T47D (cell line): ENCODE results near the gene MKNK2.
"Not testable (repeated sequence)": the region's sequence is repeated elsewhere in the genome, so short reads cannot be mapped to it uniquely, and the experiment has no call there.

ENCODE experiments used
- DNase-seq, 2 experiments: peaks; one replicate each; pipeline versions ENCODE4 v3.0.0 to v3.0.0-alpha.2; 2011 to 2012; ENCODE audit warnings: low read depth in 1 of 2, low spot score in 1 of 2
- JUND ChIP-seq: IDR thresholded peaks from 2 replicates; pipeline ENCODE4 v1.6.1; 2012; ENCODE audit warnings: low read depth
- in situ Hi-C: cut with HindIII; loops from 2 replicates; pipeline ENCODE4 v1.10.0; 2016; ENCODE audit warnings: low sequenced_read_pairs, low pct_unique_long_range_greater_than_20kb

Gene MKNK2

DNA sequence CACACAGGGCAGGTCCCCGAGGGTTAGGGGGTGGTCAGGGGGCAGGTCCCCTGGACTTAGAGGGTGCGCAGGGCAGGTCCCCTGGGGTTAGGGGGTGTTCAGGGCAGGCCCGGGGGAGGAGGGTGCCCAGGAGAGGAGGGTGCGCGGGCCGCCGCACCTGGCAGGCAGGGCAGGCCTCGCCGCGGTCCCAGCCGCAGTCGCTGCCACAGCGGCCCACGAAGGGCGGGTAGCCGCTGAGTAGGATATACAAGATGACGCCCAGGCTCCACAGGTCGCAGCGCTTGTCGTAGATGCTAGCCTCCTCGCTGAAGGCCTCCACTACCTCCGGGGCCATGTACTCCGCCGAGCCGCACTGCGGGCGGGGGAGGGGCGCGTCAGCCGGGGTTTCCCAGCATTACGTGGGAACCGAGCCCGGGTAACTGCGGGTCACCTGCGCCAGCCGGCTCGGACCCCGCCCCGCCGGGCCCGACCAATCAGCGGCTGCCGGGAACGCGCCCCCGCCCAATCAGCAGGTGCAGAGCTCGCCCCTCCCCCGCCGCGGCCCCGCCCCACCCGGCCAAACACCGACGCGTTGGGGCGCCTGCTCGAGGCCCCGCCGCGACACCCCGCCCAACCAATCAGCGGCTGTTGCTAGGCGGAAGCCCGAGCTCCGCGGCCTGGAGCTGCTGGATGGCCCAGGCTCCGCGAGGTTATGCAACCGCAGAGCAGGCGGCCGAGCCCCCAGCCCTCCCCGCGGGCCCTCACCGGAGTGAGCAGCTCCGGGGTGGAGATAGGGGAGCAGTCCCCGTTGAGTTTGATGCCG, 9.2 kb downstream of the MKNK2 start:
- no peak for TF ChIP-seq JUND
- peak; percentile 95 to 96 for DNase-seq
- in situ Hi-C loops, result no loop called here

DNA sequence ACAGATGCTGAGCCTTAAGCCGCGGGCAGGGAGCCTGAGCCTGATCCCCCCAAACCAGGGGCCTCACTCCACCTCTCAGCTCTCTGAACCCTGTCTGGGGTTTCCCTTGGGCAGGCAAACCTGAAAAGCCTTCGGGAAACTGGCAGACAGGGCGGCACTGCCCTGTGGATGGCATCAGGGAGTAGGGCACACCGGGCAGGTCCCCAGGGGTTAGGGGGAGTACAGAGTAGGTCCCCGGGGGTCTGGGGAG, 9.7 kb downstream of the MKNK2 start:
- no peak for DNase-seq
- in situ Hi-C loops, result no loop called here

DNA sequence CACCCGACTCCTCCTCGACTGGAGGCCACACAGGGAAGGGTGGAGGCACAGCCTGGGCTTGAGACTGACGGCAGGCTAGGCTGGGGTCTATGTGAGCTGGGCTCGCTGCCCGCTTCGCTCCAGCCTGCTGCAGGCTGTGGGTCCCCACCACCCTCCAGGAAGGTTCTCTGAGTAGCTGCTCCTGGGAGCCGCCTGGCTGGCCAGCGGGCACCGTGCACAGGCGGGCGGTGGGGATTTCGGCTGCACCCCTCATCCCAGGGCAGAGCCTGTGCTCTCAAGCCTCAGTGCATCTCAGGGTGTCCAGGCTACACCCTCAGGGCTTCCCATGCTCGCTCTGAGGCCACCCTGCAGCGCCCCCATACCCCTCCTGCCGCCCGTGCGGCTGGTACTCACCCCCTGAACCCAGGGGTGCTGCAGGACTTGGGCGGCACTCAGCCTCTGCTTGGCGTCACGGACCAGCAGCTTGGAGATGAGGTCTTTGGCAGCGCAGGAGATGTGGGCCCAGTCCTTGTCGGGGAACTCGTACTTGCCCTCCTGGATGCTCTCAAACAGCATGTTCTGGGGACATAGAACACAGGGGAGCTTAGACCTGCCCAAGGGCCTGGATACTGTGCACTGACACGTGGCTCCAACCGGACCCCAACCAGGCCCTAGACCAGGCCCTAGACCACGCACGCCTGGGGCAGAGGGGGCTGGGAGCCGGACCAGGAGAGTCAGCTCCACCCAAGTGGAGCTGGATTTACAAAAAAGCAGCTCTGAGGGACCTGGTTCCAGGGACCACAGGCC, 10.2 kb downstream of the MKNK2 start:
- TF ChIP-seq JUND, result no peak
- in situ Hi-C loops, result no loop called here
- DNase-seq, result no peak

More for the DNA sequence above, 9.7 kb downstream of the MKNK2 start:
- no peak for TF ChIP-seq JUND

DNA sequence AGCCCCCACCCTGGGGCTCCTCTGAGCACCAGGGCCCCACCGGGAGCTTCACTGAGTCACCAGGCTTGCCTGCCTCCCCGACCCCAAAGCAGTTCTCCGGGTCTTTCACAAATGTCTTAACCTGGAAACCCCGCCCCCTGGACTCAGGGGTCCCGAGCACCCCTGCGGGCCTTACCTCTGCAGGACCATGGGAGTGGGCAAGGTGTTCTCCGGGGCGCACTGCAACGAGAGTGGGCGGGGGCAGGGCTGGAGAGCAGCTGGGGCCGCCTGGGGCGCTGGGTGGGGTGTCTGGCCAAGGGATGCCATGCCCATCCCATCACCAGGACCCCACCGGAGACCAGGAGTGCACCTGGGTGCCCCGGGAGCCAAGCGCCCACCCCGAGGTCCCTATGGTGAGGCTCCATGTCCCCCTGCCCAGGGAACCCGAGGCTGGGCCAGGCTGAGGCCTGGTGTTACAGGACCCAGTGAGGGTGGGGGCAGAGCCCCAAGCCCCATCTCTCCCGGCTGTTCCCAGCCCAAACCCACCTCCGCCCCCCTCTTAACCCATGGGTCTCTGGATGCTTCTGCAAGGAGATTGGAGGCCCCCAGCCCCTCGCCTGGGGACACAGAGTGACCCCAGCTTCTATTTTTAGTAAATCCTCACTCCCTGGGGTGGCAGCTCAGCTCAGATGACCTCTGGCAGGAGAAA, 10.9 kb downstream of the MKNK2 start:
- TF ChIP-seq JUND, result no peak
- in situ Hi-C loops, result no loop called here
- no peak for DNase-seq

DNA sequence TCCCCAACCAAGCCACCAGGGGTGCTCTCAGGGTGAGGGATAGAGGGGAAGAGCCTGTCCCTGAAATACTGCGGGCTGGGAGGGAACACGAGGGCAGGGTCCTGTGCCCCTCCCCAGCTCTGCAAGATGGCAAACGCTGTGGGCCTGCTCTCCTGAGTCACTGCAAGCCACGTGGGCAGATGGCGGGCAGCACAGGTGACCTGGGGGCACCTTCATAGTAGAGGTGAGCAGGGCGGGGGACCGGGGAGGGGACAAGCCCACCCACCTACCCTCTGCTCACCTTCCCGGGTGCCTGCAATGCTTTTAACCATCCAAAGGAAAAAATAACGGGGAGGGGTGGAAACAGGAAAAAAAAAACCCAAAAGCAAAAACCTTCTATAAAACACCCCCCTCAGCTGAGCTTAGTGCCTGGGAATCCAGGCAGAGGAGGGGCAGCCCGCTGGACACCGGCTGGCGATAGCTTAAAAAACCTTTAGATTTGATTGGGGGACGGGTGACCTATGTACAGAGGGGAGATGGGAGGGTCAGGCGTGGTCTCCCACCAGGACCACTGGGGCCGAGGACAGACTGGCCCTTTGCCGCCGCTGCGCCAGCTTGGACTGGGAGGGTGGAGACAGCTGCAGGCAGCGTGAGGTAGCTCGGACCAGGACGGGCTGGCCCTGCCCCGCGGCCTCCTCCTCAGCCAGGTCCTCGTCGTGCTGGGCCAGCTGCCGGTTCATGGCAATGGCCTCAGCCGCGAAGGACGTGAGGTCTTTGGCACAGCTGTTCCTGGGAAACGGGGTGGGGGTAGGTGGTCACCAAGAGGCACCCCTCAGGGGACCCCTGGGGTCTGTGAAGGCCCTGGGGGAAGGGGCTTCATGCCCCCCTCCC, 11.7 kb downstream of the MKNK2 start:
- in situ Hi-C loops, result no loop called here

DNA sequence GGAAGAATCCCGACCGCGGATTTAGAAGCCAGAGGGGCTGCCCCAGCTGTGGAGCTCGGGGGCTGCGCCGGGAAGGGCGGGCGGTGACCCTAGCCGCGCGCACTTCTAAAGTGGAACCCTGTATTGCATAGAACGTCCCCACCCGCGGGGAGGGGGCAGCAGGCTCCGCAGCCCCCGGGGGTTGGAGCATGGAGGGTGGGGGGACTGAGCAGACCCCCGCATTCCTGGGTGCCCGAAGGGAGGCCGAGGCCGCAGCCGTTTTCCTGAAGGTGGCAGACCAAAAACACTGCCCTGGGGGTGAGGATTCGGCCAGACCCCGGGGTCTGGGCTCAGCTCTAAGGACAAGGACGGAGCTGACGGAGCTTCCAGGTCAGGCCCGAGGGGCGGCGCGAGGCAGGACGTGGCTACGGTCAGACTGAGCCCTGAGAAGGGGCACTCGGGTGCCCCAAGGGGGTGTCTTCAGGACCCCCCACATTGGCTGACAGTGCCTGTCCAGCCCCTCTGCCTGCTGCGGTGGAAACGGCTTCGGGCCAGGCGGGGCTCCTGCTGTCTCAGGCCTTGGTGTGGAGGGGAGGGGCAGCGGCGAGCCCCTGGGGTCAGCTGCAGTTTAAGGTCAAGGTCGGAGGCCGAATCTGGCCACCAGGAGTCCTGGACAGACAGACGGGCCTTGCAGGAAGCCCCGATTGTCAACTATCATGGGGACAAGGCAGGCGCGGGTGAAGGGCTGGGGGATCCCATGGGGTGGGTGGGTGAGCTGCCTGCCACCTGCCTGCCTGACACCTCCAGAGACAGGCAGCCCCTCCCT, 12.6 kb downstream of the MKNK2 start:
- no peak for TF ChIP-seq JUND
- in situ Hi-C loops, result no loop called here
- no peak for DNase-seq

More for the DNA sequence above, 11.7 kb downstream of the MKNK2 start:
- no peak for TF ChIP-seq JUND
- DNase-seq, result no peak

DNA sequence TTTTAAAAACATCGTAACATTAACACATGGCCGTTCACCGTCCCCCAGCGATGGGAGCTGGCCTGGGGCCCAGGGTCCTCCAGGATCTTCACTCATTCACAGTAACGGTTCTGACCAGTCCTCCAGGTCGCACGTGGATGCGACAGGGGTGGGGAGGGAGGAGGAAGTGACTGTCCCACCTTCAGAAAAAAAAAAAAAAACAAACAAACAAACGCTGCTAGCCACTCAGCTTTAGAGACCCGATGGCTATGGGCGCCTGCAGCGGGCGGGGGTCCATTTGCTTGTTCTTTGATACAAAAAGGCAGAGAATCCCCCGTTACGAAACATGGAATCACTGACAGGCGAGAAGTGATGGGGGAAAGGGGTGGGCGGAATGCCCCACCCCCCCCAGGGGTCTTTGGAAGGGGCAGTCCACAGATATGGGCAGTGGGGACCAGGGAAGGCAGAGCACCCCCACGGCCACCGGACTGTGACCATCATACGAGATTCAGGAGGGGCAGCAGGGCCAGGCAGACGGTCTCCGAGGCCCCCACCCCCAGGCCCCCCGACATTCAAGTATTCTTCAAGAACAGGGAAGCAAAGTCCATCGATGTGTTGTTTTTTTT, 13.3 kb downstream of the MKNK2 start:
- DNase-seq, result no peak
- no peak for TF ChIP-seq JUND
- in situ Hi-C loops, result no loop called here

DNA sequence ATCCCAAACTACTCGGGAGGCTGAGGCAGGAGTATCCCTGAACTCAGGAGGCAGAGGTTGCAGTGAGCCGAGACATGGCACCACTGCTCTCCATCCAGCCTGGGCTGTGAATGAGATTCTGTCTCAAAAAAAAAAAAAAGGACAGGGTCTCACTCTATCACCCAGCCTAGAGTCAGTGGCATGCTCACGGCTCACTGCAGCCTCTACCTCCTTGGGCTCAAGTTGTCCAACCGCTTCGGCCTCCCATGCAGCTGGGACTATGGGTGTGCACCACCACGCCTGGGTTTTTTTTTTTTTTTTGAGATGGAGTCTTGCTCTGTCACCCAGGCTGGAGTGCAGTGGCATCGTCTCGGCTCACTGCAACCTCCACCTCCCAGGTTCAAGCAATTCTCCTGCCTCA, 14.6 kb downstream of the MKNK2 start:
- no peak for TF ChIP-seq JUND
- in situ Hi-C loops, result no loop called here
- no peak for DNase-seq

DNA sequence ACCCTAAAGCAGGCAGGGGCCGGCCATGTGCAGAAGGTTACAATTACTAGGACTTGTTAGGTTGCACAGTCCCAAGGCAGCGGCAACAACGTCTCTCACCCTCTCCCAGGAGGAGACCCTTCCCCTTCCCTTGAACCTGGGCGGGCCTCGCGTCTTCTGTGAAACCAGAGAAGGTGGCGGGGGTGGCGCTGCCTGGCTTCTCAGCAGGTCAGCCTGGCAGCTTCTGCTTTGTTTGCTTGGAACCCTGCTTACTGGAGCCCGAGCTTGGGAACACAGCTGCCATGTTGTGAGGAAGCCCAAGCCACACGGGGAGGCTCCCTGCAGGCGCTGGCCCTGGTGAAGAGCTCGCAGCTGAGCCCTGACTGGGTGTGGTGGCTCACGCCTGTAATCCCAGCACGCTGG, 15.5 kb downstream of the MKNK2 start:
- no peak for TF ChIP-seq JUND
- peak in 1 of 2 experiments; percentile 77 for DNase-seq
- in situ Hi-C loops, result no loop called here

DNA sequence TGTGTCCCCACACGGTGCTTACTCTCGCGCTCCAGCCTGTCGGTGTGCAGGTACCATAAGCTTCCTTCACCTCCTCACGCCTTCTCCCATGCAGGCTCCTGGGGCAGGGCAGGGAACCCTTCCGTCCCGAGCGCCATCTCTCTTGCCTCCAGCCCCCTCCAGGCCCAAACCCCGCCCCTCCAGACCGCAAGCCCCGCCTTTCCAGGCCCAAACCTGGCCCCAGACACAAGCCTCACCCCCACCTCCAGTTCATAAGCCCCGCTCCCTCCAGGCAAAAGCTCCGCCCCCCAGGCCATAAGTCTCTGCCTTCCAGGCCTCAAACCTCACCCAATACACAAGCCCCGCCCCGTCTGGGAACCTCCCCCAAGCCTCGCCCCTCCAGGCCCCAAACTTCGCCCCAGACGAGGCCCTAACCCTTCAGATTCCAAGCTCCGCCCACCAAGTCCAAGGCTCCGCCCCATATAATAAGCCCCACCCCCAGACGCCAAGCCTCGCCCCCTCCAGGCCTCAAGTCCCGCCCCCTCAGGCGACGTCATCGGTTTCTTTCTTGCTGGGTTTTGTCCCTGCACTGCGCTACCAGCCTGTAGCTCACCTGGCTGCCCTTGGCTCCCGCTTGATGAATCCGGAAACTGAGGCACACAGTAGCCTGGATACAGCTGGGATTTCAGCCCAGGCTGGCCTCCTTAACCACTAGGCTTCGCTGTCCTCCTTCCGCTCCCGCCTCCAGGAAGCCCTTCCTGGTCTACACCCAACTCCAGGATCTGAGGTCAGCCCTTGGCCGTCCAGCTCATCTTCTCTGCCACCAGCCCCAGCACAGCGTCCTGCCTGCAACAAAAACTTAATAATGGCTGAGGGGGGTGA, 16.1 kb downstream of the MKNK2 start:
- no peak for TF ChIP-seq JUND
- DNase-seq, result peak; percentile 69 to 99
- in situ Hi-C loops, result no loop called here

DNA sequence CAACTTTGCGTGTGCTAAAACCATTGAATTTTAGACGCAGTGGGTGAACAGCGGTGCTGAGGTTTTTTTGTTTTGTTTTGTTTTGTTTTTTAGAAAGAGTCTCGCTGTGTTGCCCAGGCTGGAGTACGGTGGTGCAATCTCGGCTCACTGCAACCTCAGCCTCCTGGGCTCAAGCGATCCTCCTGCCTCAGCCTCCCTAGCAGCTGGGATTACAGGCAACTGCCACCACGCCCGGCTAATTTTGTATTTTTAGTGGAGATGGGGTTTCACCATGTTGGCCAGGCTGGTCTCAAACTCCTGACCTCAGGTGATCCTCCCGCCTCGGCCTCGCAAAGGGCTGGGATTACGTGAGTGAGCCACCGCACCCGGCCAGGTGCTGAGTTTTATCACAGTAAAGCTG, 16.8 kb downstream of the MKNK2 start:
- DNase-seq, in situ Hi-C loops: not testable (repeated sequence)
